ENCODE results near the gene FCGR3B.
"Not testable (repeated sequence)": the region's sequence is repeated elsewhere in the genome, so short reads cannot be mapped to it uniquely, and the experiment has no call there.

DNA sequence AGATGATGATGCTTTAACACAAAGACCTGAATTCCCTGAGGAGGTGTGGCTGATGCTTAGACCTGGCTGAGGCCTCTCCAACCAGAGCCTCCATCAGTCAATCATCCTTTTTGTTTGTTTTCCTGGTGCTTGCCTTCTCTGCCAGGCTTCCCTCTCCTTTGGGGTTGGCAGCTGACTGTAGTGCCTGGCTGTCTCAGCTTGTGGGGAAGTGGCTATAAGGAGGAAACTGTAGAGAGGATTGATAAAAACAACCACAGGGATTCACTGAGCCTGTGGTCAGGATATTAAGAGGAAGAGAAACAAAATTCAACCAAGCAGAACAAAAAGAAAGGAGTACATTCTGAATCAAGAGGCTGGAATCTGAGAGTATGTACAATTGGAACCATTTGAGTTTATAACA is 54.3 kb downstream of the FCGR3B start:
- not testable (repeated sequence) for TF ChIP-seq YY1 (IDR thresholded peaks at IDR 0.05; ENCODE audit: extremely low read depth, insufficient replicate concordance, low read depth, low read length); POLR2A (IDR thresholded peaks at IDR 0.05; ENCODE audit: borderline replicate concordance, extremely low read depth, insufficient read depth, insufficient read length); REST (IDR thresholded peaks at IDR 0.05; ENCODE audit: low read depth); ZFX (IDR thresholded peaks at IDR 0.05); EZH2 (IDR thresholded peaks at IDR 0.05); POLR2AphosphoS5 (IDR thresholded peaks at IDR 0.05; ENCODE audit: low read depth, low read length); RAD21 (IDR thresholded peaks at IDR 0.05; ENCODE audit: low read depth); EZH2phosphoT487 (IDR thresholded peaks at IDR 0.05; ENCODE audit: borderline replicate concordance); MAX (IDR thresholded peaks at IDR 0.05); EGR1 (IDR thresholded peaks at IDR 0.05; ENCODE audit: low read depth); SP1 (IDR thresholded peaks at IDR 0.05; ENCODE audit: low read depth); TCF7L2 (IDR thresholded peaks at IDR 0.05; ENCODE audit: borderline replicate concordance, extremely low read depth, insufficient read depth, insufficient read length)
- TF ChIP-seq, protein P1, sequence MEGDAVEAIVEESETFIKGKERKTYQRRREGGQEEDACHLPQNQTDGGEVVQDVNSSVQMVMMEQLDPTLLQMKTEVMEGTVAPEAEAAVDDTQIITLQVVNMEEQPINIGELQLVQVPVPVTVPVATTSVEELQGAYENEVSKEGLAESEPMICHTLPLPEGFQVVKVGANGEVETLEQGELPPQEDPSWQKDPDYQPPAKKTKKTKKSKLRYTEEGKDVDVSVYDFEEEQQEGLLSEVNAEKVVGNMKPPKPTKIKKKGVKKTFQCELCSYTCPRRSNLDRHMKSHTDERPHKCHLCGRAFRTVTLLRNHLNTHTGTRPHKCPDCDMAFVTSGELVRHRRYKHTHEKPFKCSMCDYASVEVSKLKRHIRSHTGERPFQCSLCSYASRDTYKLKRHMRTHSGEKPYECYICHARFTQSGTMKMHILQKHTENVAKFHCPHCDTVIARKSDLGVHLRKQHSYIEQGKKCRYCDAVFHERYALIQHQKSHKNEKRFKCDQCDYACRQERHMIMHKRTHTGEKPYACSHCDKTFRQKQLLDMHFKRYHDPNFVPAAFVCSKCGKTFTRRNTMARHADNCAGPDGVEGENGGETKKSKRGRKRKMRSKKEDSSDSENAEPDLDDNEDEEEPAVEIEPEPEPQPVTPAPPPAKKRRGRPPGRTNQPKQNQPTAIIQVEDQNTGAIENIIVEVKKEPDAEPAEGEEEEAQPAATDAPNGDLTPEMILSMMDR (IDR thresholded peaks at IDR 0.05 in 2 of 3, conservative IDR thresholded peaks at IDR 0.05 in 1 of 3; ENCODE audit: borderline replicate concordance in 1 of 3, insufficient read depth in 1 of 3, low read depth in 2 of 3, low read length in 2 of 3) = not testable (repeated sequence)
